T-helper 2 cell treated with Interferon-gamma antibody and Interleukin-4, amounts not matched to agents 100 ng/mL and 5 ng/mL, for 36 hours (primary cell): ENCODE data around the gene HOXD12. TPM values are rescaled to one million over a fixed set of nuclear protein-coding genes. Genes with fewer than 3 reads are reported as not detected.

Experiments
- intact Hi-C: fragments of 100-400 bp; cut with micrococcal nuclease; formaldehyde crosslinking; loops from one replicate; pipeline ENCODE4 v1.15.1; 2023
- total RNA-seq: library from RNA; stranded (reverse); gene quantifications from 2 replicates; pipeline ENCODE4 v1.2.3, GENCODE V29; 2022

The HOXD12 gene
- total RNA-seq, 1 donor from 2014 or later, result not detected

DNA sequence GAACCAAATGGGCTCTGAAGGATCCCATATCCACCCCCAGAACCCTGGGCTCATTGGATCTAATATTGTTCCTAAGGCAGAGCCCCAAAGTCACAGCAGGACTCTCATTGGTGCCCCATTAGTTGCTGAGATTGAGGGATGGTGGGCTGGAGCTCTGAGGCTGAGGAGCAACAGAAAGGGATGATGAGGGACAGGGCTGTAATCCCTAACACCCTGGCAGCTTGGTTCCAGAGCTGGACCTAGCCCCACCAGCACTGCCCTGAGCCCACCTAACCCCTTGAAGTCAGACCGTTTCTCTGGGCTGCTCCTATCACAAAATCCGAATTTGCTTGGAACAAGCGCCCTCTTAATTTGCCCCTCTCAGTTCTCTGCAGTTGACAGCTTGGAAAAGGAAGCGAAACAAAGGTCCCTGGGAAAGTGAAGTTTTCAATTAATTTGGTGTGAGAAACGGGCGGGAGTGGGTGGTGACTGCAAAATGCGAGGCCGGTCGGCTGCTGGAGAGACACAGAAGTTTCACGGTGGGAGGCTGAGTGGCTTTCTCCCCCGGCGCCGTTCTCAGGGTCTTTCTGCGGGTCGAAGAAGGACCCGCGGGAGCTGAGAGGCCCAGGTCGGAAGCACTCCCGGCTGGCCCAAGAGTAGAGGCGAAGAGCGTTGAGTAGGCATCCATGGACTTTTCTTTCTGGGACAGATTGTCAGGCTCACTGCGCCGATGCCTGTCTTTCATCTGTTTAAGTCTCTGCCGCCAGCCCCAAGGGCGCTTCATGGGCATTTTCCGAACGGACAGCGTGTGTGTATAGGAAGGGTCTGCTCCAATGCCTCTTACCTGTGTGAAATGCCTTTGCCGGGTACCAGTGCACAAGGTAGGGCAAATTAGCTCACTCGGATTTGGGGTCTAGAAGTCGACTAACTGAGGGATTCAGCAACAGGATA, 8.0 kb upstream of the HOXD12 start:
- intact Hi-C loops, result no loop called here

DNA sequence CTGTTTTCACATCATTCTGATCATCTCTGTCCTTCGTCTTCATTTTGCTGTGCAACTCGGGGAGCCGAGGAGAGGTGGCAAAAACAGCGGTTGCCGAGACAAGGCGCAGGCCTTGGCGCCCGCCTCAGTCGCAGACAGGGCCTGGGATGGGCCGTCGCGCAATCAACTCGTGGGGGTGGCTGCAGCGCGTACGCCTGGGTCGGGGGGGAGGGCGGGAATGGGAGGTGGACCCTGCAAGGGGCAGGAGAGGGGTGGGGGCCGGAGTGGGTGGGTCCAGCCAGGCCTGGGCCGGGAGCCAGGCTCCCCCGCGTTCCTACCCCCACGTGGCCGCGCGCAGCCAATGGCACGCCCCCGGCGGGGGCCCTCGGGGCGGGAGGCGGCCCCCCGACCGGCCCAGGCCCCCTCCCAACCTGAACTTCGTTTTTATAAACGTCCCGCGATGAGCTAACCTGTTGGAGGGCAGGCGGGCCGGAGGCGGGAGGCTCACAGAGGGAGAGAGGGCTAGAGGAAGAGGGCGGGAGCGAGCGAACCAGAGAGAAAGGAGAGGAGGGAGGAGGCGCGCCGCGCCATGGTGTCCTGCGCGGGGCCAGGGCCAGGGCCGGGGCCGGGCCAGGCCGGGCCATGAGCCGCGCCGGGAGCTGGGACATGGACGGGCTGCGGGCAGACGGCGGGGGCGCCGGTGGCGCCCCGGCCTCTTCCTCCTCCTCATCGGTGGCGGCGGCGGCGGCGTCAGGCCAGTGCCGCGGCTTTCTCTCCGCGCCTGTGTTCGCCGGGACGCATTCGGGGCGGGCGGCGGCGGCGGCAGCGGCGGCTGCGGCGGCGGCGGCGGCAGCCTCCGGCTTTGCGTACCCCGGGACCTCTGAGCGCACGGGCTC, 7.1 kb upstream of the HOXD12 start, which contains the start of gene HOXD13:
Gene HOXD13 (plus strand): TSS at position 452 of the 875 bp plus-strand sequence. CDS start 170 bp downstream, at position 622.
- intact Hi-C loops, result no loop called here

DNA sequence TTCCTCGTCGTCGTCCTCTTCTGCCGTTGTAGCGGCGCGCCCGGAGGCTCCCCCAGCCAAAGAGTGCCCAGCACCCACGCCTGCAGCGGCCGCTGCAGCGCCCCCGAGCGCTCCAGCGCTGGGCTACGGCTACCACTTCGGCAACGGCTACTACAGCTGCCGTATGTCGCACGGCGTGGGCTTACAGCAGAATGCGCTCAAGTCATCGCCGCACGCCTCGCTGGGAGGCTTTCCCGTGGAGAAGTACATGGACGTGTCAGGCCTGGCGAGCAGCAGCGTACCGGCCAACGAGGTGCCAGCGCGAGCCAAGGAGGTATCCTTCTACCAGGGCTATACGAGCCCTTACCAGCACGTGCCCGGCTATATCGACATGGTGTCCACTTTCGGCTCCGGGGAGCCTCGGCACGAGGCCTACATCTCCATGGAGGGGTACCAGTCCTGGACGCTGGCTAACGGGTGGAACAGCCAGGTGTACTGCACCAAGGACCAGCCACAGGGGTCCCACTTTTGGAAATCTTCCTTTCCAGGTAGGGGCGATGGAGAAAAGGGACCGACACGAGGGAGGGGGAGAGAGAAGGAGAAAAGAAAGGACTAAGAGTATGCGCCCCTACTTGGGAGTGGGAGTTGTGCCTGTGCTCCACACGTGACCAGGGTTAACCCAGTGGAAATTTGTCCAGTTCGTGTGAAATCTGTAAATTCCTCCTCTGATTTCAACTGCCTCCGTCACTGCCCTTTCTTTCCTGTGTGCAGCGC, 6.3 kb upstream of the HOXD12 start:
- intact Hi-C loops, result no loop called here

DNA sequence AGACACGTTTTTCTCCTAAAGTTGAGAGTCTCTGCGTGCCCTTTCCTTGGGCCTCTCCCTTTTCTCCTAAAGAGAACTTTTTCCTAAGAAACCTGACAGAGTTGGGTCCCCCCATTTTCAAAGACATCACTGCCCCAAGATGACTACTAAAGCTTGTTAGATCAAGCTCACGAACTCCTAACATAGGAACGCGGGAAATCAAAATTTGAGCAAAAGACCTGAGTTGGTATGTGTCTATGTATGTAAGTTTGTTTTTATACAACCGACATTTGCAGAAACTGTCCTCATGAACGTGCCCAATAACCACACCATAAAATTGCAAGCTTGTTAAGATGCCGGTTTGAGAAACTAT, 5.7 kb upstream of the HOXD12 start:
- intact Hi-C loops, result loop anchor here (2.0 kb wide), 1 partner anchor 15 kb away; no protein-coding TSS in a partner anchor

DNA sequence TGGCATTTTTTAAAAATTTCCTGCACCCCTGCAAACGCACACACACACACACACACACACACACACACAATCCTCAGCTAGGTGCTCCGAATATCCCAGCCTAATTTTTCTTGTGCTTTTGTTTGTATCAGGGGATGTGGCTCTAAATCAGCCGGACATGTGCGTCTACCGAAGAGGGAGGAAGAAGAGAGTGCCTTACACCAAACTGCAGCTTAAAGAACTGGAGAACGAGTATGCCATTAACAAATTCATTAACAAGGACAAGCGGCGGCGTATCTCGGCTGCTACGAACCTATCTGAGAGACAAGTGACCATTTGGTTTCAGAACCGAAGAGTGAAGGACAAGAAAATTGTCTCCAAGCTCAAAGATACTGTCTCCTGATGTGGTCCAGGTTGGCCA, 5.2 kb upstream of the HOXD12 start:
- intact Hi-C loops, result loop anchor here (2.0 kb wide), 1 partner anchor 14 kb away; no protein-coding TSS in a partner anchor

DNA sequence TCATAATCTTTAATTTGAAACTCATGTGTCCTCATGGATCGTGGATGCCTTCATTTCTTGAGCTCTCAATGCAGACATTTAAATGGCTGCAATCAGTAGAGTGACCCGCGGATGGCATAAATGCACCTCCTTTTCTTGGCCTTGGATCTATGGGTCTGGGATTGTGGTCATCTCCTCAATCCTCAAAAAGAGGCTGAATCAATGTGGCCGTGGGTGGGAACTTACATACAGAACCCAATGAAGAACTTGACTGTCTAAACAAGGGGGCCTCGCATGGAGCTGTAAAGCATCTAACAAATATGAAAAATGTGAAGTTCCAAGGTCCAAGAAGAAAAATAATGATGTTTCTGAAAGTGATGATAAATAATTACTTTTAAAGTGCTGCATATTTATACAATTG, 4.2 kb upstream of the HOXD12 start:
- intact Hi-C loops, result loop anchor here (2.0 to 5.0 kb wide), 3 partner anchors 13 to 893 kb away; no protein-coding TSS in a partner anchor

DNA sequence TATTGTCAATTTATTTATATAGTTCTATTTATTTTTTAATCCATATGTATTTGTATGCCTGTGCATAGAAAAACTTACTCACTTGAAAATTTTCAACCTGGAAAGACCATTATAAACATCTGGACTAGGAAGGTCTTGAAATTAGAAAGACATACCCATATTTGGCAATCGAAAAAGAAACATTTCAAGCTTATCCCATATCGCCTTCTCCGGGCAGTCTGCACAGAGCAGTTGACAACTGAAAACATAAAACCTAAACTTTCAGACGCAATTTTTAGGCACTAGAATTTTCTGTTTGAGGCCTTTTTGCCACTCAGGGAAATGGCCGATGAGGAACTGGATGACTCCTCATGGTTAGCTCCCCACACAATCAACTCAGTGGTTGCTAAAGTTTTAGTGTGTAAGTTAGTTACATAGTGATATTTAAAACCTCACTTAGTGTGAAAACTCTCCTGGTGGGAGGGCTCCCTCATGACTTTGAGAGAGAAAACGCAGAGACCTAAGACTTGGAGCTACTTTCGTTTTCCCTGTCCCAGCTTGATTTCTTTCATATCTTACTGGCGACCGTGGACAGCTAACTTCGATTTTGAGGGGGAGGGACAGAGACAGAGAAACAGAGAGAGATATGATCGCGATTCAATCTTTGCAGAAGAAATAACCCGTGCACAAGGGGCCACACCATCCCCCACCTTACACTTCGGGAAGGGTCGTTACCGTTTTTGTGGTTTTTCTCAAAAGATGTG, 3.2 kb upstream of the HOXD12 start:
- intact Hi-C loops, result loop anchor here (2.0 to 5.0 kb wide), 3 partner anchors 682 to 894 kb away; no protein-coding TSS in a partner anchor

DNA sequence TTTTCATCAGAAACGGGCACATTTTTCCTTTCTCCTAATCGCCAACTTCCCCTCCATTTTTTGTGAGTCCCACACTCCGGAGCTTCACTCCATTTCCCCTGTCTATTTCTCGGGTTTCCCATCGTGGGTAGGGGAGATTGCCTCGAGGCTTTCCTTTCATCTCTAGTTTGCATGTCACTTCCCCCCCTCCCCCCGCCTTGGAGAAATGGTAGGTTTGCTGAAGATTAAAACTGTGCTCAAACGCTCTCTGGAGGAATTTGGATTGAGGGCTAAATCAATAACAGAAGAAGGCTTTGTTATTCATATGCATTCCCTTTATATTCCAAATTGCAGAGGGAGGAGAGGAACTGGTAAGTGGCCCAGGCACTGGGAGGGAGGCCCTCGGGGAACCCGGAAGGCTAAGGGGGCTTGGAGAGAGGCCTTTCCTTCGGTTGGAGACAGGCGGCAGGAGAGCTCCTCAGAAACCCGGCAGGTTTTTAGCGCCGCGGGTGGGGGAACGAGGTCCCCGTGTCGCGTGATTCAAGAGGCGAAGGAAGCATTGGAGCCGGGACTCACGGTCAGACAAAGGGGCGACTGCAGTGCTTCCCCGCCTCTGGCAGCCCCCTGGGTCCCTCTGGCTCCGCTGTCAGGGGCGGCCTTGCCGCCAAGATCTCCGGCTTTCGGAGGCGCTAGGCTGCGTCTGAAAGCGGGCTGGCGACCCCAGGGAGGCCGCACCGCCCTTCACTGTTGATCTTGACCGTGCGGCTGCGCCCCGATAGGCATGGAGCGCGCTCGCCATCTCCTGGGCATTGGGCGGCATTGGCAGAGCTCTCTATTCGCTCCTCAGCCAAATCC, 2.4 kb upstream of the HOXD12 start:
- intact Hi-C loops, result loop anchor here (1.0 to 5.0 kb wide), 4 partner anchors 407 to 895 kb away; no protein-coding TSS in a partner anchor

DNA sequence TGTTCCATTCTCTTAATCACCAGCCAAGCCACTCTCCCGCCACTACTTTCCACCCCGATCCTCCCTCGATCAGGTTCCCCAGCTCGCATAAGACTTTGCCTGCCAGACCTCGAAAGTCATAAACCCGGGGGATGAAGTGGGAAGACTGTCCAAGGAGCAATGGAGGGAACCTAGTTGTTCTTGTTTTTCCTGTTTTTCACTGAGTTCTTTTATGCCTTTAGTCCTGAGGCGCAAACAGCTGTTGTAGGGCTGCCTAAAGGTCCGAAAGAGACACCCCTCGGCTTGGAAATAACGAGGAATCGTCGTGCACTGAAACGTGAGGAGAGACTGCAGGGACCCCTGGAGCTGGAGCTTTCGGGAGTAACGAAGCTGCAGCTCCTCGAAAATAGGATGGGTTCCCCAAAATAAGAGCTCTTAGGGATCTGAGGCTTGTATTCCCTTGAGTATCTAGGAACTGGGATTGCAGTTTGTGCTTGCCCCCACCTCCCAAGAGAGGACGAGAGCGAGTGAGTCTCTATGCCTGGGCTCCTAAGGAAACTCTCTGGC, 1.7 kb upstream of the HOXD12 start:
- intact Hi-C loops, result loop anchor here (1.0 to 5.0 kb wide), 5 partner anchors 13 to 896 kb away; no protein-coding TSS in a partner anchor

DNA sequence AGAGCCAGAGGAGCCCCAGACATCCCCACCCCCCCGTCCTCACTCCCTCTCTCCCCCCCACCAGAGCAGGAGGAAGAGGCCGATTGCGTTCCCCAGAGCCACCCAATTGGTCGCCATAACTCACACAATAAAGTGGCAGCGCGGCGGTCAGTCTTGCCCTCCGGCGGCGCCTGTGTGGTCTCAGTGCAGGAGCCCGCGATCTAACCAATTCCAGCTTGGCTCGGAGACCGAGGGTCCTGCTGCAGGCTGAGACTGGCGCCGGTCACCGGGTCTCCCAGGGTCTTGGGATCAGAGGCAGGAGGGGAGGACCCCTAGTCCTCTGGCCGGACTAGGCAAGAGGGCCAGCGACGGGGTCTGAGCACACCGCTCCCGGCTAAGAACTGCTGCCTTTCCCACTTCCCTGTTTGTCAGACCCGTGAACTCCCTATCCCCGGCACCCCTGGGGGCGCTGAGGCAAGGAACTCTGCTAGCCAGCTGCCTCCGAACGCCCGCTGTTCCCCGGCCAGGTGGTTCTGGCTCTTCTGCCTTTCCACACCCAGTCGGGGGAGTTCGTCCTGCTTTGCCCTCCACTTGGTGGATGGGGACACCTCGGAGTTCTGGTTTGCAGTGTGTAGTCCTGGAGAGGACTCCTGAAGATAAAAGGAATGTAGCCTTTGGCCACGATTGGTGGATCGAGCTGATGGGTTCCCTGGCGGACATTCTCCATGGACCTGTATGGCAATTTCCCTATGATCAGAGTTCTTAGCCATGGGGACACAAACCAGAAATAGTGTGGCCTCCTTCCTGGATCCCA, 1.0 kb upstream of the HOXD12 start:
- intact Hi-C loops, result loop anchor here (2.0 to 5.0 kb wide), 3 partner anchors 14 to 896 kb away; no protein-coding TSS in a partner anchor

DNA sequence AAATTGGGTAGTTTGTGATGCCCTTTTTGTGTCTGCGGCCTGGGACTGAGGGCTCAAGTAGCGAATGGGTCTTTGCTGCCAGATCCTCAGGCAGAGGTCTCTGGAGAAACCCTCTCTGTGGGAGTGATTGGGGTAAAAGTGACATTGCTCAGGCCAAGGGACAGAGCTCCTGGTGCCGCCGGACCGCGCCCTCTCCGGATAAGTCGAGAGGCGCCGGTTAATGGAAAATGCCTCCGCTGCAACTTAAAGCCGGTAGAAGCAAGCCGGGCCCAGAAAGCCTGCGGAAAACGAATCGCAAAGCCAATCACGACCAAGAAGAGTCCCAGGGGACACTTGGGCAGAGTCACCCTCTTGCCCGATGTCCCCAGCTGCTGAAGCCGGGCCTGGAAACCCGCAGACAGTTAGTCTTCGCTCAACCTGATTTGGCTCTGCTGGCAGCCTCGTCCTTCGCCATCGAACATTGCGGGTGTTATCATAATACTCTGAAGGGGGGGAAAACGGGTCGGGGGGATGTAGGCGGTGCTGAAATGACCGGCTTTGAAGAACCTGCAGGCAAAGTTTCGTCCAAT, 352 bp upstream of the HOXD12 start:
- intact Hi-C loops, result loop anchor here (2.0 to 5.0 kb wide), 3 partner anchors 14 to 897 kb away; no protein-coding TSS in a partner anchor

DNA sequence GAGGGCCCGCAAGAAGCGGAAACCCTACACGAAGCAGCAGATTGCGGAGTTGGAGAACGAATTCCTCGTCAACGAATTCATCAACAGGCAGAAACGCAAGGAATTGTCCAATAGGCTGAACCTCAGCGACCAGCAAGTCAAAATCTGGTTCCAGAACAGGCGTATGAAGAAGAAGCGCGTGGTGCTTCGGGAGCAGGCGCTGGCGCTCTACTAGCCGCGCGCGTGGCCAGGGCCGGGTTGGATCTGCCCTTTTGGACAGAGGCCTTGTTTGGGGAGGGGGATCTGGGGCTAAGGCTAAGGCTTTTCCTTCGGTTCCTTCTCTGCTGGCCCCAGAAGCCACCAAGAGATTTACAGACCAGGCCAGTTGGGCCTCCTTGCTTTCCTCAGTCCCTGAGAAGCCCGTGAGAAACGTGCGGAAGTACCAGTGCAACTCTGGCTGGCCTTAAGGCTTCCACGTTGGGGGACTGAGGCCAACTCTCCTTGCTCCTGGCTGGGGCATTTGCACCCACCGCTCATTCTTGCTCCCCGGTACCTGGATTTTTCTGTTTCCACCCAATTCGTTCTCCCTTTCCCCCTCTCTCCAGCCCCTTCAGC, 1.0 kb downstream of the HOXD12 start:
- intact Hi-C loops, result no loop called here

DNA sequence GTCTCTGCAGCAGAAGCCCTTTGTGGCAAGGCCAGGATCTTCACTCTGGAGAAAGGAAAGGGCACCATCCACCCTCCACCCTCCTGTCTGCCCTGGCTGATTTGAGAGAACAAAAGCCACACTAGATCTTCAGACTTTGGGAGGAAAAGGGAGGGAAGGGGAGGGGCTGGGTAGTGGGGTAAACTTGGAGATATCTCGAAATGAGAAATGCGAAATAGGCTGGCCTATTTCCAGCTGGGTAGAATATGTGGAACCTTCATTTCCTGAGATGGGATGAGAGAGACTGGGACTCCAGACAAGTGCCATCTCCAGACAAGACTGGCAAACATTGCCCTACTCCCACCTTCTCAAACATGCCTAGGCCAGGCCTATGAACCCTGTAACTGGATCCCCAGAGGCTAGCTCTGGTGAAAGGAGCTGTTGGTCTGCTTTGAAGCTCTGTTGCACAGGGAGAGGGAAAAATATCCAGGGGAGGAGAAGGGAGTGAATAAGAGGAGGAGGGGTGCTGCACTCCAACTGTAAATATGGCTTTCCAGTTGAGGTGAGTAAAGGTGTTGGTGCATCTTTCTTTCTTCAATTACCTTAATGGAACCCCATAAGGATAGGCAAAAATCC, 1.7 kb downstream of the HOXD12 start:
- intact Hi-C loops, result no loop called here

DNA sequence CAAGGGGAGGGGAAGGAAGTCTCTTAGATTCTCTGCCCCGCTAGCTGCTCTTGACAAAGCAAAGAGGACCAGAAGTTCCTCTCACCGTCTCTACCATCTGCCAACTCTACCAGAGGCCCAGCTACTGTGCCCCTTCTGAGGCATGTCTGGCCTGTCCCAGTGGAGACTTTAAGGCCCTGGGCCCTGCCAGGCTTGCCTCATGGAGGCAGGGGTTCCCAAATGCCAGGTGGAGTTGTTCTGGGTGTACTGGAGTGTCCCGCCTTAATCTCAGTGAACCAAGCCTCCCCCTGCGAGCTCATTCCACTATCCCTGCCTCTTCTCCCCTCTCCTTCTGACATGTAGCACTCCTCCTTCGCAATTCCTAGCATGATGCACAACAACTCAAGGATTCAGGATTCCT, 2.2 kb downstream of the HOXD12 start:
- intact Hi-C loops, result no loop called here

DNA sequence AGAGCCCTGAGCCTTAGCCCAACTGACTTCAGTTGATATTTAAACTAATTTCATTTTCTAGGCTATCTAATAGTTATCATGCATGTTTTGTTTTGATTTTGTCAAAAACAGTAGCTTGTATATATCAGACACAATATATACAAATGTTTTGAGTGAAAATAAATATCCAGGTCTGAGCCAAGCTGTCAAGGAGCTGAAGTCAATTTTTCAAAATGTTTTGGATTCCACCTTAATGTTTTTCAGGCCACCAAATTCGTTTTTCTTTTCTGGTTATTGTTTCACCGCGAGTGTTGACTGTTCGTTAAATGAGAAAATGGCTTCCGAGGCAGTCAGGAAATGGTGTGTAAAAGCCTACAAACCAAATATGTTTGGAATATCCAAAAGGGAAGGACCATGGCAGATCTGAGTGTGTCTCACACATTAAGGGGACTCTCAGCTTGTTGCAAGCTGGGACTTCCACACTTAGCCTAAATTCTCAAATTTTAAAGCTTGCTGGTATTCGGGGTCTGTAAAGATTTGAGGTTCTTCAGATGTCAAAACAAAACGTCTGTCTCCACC, 2.8 kb downstream of the HOXD12 start:
- intact Hi-C loops, result no loop called here

DNA sequence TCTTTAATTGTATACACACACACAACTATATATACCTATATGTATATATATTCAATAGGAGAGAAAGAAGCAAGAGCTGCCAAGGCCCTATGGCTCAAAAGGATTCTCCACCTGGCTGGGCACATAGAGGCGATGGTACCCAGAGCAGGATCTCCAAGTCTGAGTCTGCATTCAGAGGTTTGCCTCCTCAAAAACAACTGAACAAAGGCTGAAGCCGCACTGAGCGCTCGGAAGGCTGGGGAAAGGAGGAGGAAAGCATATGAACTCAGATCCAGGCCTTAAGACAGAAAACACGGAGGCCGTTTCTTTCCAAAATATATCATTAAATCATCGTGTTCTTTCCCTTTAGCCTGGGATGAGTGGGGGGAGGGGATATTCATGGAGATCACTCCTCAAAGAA, 3.6 kb downstream of the HOXD12 start:
- intact Hi-C loops, result no loop called here
